GM18873 (cell line): ENCODE data around the gene JPH4.
"Not testable (repeated sequence)": the region's sequence is repeated elsewhere in the genome, so short reads cannot be mapped to it uniquely, and the experiment has no call there.

Source experiments
- ATAC-seq: cut with Tn5 transposase; IDR thresholded peaks from one replicate; pipeline ENCODE4 v1.9.1; 2021; ENCODE audit warnings: mild to moderate bottlenecking, moderate library complexity, moderate number of reproducible peaks; ENCODE audit not compliant: unreplicated experiment, low FRiP score

The JPH4 gene

DNA sequence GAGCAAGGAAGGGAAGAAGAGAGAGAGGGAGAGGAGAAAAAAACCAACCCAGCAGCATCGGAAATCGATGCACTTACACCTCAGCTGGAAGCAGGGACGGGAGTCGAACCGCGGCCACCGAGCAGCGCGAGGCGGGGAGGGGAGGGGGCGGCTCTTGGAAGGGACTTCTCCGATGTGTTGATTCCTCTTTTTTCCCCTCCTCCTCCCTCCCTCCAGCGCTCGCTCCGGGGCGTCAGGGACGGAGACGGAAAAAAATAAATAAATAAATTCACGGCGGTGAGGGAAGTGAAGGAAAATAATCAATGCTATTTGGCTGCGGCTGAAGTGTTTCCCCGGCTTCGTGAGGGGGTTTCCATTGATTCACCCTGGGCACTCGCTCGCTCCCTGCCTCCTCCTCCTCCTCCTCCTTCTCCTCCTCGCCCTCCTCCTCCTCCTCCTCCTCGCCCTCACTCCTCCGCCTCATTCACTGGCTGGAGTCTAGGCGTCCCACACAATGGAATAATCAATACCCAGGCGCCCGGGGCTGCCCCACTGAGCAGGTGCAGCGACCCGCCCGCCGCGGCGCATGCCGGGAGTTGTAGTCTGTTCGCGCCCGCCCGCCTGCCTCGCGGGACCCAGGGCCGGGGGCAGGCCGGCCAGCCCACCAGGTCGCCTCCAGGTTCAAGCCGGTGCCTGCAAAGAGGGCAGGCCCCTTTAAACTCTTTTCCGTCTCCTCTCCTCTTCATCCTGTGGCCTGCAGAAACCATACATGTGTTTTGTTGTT, 27.1 kb downstream of the JPH4 start, which contains the start of gene ZFHX2:
TSS of gene ZFHX2 (minus strand) at position 500 of the 763 bp plus-strand sequence. CDS start 16,440 bp downstream, outside the sequence.
- ATAC-seq, result no peak

DNA sequence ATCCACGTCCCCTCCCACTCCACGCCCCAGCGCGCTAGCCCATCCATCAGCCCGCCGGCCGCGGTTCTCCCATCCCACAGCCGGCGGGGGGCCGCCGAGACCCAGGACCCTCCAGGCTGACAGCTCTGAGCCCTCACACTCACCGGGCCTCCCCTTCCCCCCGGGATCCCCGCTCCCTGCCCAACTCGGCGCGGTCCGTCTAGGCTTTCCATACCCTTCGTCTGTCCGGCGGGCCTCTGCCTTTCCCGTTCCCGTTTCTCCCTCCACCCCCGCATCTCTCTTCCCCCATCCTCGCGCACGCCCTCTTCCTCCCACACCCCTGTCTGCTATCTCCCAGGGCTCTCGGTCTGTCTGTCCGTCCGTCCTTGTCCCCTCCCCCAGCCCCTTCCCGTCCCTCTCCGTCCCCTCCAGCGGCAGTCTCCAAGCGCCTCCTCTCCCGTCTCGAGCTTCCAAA, 27.8 kb downstream of the JPH4 start:
- ATAC-seq, result no peak

DNA sequence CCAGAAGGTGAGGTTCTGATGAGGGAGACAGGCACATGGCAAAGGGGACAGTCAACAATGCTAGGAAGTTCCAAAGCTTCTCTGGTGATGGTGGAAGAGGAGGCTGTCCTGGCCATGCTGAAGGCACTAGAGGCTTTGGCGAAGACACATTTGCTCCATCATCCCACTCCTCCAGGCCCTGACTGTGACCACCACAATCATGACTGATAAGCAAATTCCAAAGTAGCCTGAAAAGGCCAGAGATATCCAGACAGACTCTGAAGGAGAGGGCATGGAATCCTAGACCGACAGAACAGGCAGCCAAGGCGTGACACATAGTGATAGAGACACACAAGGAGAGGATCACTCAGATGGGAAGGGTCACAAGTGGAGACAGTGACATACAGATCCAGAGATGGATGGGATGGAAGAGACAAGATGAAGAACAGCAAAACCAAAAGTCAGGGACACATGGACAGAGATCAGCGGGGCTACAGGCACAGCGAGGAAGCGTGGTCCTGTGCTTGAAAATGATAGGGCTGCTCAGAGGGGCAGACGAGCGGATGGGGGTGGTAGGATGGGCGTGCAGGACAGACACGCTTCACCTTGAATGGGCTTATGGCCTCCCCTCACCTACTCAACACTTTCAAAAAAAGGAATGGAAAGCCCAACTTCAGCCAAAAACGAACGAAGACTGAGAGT, 28.3 kb downstream of the JPH4 start:
- no peak for ATAC-seq

DNA sequence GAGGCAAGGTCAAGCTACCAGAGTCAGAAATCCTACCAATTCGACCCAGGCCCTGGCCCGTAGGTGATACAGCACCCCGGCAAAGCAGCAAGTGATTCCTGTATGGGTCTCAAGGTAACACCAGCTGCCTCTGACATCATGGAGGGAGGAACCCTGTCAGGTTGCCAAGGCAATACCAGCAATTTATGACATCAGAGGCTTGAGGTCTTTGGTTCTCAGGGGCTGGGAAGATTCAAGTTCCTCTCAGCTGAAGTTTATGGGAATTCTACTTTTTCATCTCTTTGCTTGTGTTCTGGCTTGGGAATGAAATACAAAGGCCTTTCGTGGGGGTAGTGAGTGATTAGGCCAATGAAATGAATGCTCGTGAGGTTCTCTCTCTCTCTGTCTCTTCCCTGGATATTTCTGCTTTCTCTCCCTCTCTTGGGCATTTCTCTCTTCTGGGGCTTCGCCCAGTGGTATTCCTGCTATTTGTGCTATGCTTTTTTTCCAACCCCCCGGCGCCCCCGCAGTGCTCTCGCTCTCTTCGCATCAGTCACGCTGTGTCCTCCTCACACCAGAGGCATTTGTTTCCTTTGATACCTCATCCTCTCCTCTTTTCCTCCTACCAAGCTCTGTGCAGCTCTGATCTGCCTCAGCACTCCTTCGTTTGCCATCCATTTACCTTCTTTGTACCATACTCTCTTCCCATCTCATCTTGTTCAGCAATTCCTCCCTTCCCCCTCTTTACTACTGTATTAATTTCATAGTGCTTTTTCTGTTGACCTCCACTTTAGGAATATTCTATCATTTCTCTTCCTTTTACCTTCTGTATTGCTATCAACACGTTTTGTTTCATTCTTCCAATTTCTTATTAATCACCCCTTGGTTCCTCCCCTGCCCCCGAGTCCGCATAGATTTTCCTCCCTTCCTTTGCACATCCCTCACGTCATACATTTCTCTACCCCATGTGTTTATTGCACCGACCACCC, 30.0 kb downstream of the JPH4 start:
- ATAC-seq, result no peak

DNA sequence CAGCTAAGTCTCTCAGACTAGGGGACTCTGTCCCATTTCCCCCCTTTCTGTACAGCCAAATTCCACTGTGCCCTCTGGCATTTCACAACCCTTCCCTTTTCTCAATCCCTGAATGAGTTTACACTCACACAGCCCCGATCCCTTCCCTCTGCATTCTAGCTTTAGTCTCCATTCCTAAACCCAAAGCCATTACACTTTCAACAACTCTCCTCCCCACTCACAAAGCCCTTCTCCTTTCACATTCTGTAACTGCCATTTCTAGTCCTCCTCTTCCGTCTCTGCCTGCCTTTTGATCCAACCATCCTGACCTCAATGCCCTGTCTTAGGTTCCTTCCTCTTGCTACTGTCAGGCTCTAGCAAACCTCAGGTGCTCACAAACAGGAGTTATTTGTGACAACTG, 30.7 kb downstream of the JPH4 start:
- no peak for ATAC-seq

DNA sequence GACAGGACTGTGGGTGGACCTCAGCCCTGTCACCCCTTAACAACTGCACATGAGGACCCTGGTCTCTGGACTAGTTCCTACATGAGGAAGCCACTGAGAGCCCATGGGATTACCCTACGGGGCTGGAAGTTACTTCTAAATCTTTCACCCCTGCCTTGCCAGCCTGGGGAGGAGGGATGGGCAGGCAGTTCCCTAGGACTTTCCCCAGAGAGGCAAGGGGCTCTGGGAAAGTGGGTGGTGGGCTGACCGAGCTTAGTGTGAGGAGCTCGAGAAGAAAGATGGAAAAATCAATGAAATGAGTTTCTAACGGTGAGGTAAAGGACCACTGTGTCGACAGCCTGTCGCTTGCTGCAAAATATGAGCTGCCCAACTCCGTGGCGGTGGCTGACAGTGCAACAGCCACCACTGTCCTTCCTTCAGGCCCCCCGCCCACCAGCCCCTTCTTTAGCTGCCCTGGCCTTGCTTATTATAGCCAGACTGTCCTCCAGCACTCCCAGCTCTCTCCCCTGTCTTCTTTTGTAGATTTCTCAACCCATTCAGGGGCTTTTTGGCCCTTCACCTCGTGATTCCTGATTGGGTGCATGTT, 32.0 kb downstream of the JPH4 start:
- ATAC-seq, result no peak

DNA sequence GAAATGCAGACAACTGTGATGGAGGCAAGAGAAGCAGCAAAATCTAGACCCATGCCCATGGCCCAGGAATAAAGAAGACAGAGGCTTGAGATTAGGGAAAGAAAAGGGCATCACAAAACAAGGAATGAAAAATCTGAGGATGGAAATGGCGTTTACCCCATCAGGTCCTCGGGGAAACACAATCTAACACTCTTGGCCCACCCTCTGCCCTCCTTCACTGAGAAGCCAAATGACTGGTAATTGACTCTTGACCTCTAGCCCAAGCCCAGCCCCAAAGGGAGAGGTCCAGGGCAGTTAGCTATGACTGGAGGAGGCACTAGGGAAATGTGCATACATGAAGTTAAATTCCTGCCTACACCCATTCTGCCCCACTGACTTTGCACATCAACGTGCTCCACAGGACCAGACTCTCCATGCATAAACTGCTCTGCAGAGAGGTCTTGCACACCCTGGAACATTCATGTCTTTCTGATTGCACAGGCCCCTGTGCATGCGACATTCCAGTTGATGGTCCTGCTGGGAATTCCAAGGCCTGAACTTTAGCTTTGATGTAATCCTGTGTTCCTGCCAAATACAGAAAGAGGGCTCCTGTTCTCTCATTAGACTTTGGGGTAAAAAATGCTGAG, 32.7 kb downstream of the JPH4 start:
- ATAC-seq, result no peak

DNA sequence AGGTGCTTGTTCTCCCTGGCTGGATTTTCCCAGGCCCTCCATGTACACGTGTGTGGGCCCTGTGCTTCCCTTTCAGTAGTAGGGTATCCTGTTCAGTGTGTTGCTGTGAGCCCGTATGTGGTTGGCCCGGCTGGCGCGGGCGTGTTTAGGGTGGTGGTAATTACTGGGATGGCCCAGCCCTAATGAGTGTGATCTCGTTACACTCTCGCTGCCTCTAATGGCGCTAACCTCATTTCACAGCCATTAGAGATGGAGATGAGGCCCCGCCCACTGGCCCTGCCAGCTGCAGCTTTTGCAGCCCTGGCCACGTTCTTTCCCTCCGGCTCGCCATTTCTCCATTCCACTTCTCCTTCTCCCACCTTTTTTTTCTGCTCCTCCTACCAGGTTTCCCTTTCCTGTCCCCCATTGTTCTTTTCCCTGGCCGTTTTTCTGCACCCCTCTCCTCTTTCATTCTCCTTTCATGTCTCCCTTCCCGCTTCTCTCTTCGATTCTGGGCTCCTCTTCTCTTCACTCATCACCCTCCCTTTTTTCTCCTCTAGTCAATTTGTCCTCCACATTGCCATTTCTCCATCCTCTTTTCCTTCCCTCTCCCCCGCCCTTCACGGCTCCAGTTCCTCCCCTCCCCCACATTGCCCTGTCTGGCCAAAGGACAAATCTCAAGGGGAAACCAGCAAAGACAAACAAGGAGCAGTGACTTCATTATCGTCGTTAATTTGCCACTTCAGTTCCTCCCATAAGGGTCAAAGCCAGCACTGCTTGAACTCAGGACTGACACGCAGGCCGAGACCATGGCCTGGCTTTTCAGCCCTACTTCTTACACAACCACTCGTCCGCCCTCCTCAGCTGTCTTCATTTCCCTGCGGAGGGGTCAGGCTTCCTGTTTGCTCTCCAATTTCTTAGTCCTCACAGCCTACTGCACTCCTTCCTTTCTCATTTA, 33.8 kb downstream of the JPH4 start:
- no peak for ATAC-seq

DNA sequence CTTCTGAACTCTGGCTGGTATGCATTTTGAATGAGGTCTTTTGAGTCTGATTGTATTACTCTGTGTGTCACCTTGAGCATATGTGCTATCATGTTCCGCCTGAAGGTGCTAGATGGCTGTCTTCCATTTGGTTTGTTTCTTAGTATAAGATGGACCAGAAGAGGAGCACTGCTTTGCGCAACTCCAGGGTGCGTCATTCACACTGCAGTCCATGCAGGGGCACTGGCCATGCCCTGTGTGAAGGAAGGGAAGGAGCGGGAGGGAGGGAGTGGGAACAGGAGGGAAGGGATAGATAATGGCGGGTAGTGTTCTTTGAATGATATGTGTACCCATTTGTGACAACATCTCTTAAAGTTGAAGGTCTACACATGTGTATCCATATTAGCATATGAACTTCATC, 35.2 kb downstream of the JPH4 start:
- no peak for ATAC-seq

DNA sequence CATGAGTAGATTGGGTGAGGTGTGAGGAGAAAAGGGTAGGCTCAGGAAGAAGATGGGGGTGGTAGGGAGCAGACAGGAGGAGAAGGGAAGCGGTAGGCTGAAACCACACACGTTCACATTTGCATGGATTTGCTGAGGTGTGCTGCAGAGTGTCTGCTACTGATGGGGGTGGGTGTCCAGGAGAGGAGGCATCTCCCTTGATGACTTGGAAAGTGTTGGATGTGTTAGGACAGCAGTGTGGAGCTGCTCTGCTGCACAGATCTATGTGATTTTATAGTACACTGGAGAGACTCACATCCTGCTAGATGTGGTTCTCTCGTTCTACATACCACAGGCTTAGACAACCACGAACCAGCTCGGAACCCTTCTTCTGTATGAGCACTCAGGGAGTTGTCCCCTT, 36.3 kb downstream of the JPH4 start:
- no peak for ATAC-seq

DNA sequence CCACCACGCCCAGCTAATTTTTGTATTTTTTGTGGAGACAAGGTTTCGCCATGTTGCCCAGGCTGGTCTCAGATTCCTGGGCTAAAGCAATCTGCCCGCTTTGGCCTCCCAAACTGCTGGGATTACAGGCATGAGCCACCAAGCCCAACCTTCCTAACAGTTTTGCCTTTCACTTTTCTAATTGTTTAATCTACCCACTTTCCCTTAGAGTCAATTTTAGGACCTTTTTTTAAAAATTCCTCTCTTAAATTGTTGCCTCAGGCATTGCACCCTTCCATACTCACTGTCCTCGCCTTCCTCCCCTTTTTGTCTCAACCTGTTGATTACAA, 38.5 kb downstream of the JPH4 start:
- no peak for ATAC-seq

DNA sequence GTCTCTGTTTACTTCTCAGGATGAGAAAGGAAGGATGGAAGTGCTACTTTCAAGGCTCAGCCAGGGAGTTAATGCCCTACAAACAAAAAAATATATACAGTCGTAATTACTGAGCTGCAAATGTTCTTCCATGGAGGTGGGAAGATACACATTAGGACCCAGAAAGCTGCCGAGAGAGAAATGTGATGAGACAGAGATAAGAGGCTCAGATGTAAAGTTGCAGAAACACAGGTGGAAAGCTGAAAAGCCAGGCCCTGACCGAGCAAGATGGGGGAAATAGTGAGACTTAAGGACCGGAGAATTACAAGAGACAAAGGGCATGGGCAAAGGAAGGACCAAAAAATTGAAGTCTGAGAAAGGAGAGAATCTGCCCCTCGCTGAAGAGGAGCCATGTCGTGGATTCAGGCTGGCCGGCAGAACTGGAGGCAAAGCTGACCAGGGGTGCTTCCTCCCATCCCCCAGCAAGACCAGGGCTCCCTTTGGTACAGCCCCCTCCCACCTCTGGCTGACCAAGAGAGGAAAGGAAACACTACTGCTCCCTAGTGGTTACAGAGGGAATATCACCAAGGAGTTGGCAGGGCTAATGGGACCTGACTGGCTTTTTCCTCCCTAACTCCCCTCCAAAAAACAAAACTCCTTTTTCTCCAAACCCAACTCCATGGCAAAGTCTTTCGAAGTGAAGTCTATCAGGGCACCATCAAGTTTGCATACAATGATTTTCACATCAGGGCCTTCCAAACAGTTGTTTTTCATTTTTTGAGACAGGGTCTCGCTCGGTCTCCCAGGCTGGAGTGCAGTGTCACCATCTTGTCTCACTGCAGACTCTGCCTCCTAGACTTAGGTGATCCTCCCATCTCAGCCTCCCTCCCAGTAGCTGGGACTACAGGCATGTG, 39.1 kb downstream of the JPH4 start:
- no peak for ATAC-seq

DNA sequence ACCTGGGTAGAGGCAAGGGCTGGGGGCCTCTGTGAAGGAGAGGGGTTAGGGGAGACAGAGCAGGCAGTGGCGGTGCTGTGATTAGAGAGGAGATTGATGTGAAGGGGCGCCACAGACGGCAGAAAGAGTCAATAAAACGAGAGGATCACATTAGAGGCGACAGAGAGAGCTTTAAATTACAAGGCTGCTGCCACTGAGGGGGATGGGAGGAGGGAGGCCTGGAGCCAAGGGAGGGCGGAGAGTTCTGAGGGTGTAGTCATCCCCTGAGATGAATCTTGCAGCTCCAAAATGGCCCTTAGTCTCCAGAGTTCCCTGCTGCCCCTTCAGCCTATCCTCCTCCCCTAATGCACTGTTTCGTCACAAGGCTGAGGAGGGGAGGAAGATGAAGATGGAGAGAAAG, 39.8 kb downstream of the JPH4 start:
- no peak for ATAC-seq

DNA sequence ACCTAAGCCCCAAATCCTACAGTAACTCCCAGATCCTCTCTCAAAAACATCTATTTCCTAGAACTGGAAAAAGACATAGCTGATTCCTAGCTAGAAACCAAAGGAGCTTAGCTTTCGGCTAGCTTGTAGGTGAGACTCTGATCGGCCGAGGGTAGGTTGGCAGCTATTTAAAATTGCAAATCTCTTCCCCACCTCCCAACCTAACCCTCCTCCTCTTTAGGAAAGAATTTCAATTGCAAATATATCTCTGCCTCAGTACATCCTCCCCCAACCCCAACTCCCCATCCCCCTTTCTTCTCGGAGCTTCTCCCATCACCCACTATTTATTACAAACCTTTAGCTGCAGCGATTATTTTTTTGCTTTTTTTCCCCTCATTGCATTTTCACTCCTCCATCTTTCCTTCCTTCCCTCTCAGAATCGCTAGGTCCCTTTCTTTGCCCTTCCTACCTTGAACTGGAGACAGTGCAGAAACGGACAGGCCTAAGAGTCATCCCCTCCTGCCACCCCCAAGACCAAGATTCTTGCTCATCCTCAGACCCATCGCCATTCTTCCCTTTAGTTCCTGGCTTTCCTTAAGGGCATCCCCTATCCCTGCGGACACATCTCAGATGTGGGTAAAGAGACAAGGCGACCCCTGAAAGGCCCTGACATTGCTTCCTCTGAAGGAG, 40.4 kb downstream of the JPH4 start:
- ATAC-seq, result no peak

DNA sequence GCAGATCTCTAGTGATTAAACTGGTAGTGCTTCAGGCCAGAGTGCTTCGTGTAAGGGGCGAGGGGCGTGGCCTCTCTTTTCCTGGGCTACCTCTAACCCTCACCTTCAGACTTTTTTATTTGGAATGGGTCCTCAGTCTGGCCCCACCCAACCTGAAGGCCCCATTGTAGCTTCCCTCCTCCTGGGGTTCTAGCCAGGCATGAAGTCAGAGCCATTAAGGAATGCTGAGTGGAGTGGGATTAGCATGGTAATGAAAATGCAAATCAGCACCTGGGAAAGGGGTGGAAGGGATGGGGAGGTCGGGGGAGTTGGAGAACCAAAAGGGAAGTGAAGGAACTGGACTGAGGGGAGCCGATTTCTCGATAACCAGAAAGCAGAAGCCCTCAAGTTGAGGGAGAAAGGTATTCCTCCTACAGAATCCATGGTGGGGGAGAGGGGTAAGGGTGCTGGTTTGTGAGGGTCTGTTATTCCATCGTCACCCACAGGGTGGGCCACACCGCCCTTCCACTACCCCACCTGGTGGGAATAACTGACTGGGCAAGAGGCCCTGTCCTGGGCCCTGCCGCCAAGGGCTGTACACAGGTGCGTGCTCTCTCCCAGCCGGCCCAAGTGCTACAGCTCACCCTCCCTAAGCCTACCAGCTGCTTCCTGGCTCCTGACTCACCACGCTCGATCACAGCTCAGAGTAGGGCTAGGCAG, 41.1 kb downstream of the JPH4 start:
- ATAC-seq, result no peak

DNA sequence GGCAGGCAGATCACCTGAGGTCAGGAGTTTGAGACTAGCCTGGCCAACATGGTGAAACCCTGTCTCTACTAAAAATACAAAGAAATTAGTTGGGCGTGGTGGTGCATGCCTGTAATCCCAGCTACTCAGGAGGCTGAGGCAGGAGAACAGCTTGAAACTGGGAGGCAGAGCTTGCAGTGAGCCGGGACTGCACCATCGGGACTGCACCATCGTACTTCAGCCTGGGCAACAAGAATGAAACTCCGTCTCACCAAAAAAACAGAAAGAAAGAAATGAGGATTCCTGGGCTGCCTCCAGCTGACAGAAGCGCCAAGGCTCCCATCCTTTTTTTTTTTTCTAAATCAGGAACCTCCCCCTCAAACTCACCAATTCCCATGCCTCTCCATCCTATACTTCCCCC, 41.7 kb downstream of the JPH4 start:
- not testable (repeated sequence) for ATAC-seq

DNA sequence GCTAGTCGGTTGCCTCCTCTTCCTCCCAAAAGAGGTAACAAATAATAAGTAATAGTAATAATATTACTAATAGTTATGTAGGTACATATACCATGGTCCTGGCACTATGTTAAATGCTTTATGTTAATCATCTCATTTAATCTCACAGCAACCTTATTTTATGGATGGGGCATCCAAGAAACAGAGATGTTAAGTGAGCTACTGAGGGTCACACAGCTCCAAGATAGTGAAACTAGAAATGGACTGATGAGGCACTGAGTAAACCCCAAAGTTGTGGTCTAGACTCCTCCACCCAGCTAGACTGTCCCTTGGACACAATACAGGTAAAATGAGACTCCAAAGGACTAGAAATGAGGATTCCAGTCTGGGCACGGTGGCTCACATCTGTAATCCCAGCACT, 42.1 kb downstream of the JPH4 start:
- ATAC-seq, result no peak
